Measurements from ENCODE around the gene MACROH2A1.

MACROH2A1 gene

DNA sequence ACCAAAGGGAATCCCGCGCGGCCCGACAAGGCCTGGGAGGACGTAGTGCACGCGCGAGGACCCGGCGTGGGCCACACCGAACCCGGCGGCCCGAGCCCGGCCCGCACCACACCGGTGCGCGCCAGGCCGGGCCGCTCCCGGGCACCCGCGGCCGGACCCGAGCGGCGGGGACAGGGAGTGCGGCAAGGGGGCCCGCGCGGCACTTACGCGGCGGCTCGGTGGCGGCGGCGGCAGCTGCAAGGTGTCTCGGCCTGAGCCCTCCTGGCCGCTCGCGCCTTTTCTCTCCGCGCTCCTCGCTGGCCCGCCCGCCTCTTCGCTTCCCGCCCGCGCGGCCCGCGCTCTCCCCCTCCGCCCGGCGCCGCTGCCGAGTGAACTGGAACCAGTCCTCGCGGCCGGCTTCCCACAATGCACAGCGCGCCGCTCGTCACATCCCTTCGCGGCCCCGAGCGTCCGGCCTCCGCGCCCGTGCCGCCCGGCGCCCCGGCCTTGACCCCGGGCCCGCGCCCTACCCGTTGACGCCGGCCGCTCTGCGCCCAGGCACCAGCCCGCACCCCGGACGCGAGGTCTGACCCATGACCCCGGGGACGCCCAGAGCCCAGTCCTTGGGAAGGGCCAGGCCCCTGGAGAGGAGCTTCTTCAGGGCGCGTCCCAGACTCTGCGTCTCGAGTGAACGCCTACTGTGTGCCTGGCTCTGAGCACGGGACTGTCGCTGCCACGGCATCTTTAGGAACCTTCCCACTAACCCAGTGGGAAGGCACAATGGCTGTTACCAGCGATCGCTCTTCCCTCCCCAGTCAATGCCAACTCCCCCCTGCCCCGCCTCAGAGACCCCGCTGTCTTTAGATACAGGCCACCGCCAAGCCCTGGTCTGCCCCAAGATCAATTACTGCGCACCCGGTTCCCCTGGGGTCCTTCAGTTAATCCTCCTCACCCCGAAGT is at the start of gene MACROH2A1:
TSS of gene MACROH2A1 (minus strand) at position 377 of the 939 bp plus-strand sequence. CDS start 10,138 bp downstream, outside the sequence.
- in situ Hi-C loops (cut with MboI; ENCODE audit: low sequenced_read_pairs) = no loop called here

DNA sequence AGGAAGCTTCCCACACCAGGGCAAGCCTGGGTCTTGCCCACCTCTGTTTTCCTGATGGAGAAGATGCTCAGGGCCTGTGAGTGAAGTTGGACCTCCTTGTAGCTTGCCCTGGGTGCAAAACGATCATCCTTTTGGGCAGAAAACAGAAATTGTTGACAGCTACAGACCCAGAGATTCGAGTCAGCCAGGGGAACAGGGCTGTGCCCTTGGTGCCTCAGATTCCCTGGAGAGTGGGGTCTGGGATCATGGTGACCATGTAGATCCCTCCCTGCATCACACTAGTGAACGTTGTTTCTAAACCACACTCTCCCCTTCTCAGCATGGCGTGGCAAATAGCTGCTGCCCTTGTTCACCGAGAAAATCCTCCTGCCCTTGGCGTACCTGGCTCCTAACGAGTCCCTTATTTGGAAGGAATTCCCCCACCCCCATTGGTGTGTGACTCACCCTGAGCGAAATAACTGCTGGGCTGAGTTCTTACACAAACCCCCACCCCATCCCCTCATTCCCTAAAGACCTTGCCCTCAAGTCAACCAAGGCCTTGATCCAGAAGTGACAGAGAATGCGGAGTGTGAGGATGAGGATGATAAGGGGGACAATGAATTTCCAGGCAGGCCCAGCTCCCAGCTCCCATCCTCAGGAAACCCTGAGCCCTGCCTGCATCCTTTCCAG is 49.2 kb upstream of the MACROH2A1 start:
- in situ Hi-C loops (cut with MboI; ENCODE audit: low sequenced_read_pairs) = no loop called here

DNA sequence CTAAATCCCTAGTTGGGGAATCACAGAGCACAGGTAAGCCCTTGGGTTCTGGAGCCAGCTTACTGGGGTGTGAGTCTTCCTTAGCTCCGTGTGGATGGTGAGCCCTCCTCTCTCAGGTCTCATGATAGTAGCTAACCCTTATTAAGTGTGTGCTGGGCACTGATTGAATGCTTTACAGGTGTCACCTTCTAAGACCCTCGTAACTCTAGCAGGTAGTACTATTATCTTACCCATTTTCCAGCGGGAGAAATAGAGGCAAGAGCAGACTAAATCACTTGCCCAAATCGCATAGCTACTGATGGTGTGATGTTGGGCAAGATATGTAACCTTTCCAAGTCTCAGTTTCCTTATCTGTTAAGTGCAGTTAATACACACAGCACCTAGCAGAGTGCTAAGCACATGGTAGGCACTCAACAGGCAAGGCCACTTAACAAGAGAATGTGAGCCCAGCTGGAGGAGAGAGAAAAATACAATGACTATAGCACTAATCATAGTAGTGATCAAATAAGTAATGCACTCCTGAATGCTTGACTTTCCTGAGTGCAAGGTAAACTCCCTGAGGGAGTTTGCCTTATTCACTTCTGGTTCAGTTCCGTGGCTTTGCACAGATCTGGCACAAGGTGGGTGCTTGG is 48.4 kb upstream of the MACROH2A1 start, which contains the start of gene DCANP1:
TSS of gene DCANP1 (minus strand) at position 51 of the 632 bp plus-strand sequence. CDS start 240 bp downstream, outside the sequence.
- in situ Hi-C loops (cut with MboI; ENCODE audit: low sequenced_read_pairs) = no loop called here

DNA sequence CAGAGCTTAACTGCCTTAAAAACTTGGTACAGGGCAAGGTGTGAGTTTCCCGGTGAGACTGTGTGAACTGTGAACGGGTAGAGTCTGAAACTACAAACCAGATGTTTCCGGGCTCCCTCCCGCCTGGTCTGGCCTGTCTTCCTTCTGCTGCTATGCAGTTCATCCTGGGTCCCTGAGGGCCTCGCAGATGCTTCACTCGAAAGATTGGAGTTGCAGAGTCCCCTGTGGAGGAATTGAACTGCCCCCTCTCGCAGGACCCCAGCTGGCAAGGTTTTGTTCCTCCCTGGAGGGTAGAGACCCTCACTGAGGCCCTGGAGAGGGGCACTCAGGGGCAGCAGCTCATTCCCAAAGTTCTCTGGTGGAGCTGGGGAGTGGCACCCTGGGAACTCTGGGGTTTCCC is 47.6 kb upstream of the MACROH2A1 start:
- in situ Hi-C loops (cut with MboI; ENCODE audit: low sequenced_read_pairs) = no loop called here

DNA sequence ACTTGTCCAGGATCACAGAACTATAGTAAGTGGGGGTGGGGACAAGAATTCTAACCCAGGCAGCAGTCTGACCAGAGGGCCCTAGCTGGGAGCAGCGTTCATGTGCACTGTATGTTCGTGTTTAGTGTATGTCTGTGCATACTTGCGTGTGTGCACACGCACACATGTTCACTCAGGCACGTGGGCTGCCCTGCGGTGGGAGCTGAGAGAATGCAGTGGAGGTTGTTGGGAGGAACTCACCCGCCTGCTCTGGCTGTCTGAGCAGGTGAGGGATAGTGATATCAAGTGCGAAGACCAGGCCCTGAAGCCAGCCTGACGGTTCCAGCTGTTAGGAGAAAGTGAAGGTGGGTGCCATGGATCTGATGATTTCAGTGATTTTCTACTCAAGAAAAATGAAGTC is 47.2 kb upstream of the MACROH2A1 start:
- in situ Hi-C loops (cut with MboI; ENCODE audit: low sequenced_read_pairs) = no loop called here

- in situ Hi-C loops (cut with MboI; ENCODE audit: low sequenced_read_pairs) = no loop called here
Observed at GRCh38 chr5:135445306-135445985, 46.4 kb upstream of the MACROH2A1 start.

GRCh38 chr5:135444881-135445280 is 45.9 kb upstream of the MACROH2A1 start:
- in situ Hi-C loops (cut with MboI; ENCODE audit: low sequenced_read_pairs) = no loop called here

- in situ Hi-C loops (cut with MboI; ENCODE audit: low sequenced_read_pairs) = no loop called here
Observed at GRCh38 chr5:135444360-135444759, 45.3 kb upstream of the MACROH2A1 start.

DNA sequence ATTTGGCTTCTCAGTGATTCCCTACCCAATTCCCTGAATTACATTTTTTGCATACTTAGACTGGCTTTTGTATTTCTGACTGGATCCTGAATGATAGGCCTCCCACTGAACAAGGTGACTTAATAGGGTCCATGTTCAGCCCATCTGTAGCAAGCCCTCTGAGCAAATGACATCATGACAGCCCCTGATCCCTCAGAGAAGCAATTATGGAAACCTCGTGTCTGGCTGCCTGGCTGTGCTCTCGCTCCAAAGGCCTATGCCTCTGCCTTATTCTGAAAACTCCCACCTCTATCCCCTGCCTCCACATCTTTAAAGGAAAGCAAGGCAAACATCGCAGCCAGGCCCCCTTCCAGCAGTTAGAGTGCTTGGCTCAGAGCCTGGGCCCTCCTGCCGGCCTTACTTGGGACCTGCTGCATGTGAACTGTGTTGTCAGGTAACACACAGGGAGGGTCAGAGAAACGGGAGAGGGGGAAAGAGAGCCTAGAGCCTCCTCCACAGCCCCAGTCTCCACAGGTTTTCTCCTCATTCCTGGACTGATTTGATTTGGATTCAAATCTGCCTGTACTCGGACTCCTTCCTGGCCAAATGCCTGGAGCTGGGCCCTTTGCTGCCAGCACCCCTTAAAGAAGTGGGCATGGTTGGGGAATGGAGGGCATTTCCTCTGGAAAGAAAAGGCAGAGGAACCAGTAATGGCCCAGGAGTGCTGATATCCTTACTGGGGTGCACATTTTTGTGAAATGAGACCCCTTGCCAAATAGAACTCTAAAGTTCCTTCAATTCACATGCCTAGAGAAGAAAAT is 44.3 kb upstream of the MACROH2A1 start:
- in situ Hi-C loops (cut with MboI; ENCODE audit: low sequenced_read_pairs) = no loop called here

GRCh38 chr5:135442431-135443160 is 43.6 kb upstream of the MACROH2A1 start:
- in situ Hi-C loops (cut with MboI; ENCODE audit: low sequenced_read_pairs) = no loop called here

- in situ Hi-C loops (cut with MboI; ENCODE audit: low sequenced_read_pairs) = no loop called here
Observed at GRCh38 chr5:135441919-135442318, 42.9 kb upstream of the MACROH2A1 start.

DNA sequence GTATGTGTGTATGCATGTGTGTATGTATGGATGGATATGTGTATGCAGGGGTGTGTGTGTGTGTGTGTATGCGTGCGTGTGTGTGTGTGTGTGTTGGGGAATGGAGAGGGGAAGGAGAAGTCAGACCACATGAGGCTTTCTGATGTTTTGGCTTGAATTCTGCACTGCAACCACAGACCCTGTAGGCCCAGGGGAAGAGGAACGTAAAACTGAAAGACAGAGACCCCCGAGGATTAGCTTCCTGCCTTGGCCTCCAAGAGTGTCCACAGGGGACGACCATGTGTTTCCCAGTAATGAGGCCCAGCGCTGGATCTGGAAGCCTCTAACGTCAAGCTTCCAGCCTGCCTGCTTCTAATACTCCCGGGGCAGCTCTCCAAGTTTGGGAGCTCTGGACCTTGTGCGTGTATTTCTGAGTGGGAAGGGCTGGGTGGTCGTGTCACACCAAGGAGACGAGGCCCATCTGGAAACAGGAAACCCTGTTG is 42.4 kb upstream of the MACROH2A1 start:
- in situ Hi-C loops (cut with MboI; ENCODE audit: low sequenced_read_pairs) = no loop called here

DNA sequence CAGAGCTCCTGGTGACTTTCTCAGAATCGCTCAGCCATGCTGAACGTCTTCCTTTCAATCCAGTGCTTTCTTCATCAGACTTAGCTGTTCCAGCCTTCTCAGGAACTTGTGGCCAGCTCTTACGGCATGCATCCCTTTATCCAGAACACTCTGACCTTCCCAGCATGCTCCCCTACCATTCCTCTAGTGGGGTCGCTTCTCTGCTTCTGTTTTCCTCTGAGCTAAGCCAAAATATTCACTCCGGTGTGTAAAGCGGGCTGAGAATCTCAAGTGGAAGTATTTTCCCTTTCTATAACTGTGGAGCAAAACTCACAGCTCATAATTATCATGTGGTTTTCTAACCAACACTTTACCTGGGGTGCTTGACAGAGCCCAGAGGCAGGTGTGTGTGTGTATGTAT is 41.9 kb upstream of the MACROH2A1 start:
- in situ Hi-C loops (cut with MboI; ENCODE audit: low sequenced_read_pairs) = no loop called here

DNA sequence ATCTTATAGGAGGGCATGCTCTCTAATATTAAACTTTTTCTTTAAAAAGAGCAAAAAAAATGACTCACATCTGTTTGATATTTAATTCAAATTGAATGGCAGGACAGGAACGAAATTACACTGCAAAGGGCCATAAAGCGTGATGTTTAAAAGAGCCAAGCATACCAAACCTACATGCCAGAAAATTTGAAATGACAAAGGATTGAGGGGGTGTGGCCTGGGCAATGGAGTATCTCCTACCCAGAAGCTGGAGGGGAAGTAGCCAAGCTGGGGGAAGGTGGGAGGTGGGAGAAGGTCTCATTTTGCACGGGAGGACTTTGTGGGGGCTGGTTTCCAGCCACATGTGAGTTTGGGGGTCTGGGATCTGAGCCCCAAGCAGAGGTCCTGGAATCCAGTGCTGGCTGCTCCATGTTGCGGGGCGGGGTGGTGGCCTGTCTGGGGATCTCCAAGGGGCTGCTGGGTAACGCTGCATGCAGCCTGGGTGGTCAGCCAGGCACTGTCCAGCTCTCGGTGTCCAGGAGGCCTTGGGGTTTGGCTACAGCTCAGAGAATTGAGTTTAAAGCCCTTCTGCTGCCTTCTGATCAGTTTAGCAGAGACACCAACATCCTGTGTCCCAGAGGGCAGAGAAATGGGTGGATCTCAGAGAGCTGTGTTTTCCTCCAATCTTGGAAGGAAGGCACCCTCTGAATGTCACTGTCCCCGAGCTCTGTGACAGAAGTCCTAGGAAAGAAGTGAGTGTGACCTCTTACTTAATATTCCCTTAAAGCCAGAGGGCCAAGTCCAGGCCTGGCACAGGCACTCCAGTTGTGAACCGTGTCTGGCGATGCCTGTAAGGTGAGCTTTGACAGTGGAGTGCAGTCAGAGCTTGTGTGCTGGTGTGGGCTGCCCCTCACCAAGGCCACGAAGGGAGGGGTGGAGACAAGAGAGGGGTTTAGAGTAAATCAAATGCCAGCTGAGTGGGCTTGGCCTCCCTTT is 40.5 kb upstream of the MACROH2A1 start:
- in situ Hi-C loops (cut with MboI; ENCODE audit: low sequenced_read_pairs) = no loop called here

DNA sequence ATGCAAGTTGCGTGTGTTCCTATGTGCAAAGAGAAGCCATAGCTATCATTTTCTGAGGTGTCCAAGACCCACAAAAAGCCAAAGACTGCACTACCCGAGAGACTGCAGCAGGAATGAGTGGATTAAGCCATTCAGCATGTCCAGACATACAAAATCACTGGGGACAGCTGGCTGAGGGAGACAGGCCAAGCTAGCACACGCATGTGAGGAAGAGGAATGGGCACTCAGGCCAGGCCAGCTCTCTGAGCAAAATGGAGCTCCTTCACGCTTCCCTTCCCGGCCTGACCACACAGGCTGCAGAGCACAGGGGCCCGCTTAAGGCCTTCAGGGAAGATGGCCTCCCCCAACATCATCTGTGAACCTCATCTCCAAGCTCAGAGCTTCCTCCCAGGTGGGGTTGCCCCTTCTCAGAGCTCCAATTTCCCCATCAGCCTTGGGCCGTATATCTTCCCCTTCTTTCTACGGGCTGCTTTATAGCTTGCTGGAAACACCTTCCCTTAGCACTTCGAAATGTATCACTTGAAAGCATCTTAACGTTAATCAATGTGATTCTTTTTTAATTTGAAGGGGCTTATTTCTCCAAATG is 39.7 kb upstream of the MACROH2A1 start:
- in situ Hi-C loops (cut with MboI; ENCODE audit: low sequenced_read_pairs) = no loop called here

DNA sequence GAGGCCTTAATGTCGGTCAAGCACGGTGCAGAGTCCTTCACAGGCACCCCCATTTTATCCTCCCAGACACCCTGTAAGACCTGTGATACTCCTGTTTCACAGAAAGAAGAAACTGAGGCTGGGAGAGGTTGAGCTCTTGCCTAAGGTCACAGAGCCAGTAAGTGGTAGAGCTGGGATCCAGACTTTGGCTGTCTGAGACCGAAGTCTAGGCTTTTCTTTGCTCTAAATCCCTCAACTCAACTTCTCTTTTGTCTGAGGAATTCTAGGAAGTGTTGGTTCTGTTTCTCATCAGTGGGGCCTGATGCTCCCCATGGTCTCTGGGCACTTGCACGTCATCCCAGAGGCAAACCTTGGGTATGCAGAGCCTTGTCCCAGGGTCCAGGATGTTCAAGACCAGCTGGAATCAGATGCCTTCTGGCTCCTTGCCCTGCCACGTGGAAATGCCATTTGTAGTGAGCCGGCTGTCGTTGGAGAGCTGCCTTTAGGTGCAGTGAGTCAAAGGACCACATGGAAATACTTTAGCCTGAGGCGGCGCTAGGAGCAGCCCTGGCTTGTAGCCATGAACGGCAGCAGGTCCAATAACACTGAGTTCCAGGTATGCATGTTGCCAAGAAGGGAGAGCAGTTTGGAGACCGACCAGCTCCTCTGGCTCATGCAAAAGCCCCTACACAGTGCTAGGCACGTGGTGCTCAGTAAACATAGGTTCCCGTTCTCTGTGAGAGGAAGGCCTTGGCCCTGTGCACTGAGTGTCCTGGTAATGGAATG is 38.9 kb upstream of the MACROH2A1 start:
- in situ Hi-C loops (cut with MboI; ENCODE audit: low sequenced_read_pairs) = no loop called here

DNA sequence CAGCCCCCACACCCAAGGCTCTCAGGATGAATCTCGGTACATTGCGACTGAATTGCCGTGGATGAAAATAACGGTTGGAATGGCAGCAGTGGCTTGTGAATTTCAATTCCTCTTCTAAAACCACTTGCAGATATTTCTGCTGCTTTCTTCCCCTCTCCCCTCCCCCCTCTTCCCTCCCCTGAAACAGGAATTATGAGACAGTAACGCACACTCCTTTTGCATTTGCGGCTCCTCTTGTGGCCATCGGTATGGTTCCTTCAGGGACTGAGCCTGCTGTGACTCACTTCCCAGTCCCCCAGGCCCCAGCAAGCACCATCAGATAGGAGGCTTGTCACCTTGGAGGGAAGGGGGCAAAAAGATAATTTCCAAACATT is 38.4 kb upstream of the MACROH2A1 start:
- in situ Hi-C loops (cut with MboI; ENCODE audit: low sequenced_read_pairs) = no loop called here
